Measurements from ENCODE around the gene LCLAT1.

GRCh38 chr2:30398084-30398873, 48.8 kb upstream of the LCLAT1 start:
- TF ChIP-seq ZNF223 (tag by site-specific recombination; IDR thresholded peaks at IDR 0.05) (no peak), TCF7L2 (IDR thresholded peaks at IDR 0.05; ENCODE audit: borderline replicate concordance, low read depth, low read length) (no peak), ZBTB10 (tag by site-specific recombination; IDR thresholded peaks at IDR 0.05) (no peak), REST (tag by site-specific recombination; IDR thresholded peaks at IDR 0.05) (no peak)

Measured in HEK293 (cell line).